ENCODE results near the gene RPS19BP1. TPM values are rescaled to one million over a fixed set of nuclear protein-coding genes. Genes with fewer than 3 reads are reported as not detected.

The RPS19BP1 gene, protein sequence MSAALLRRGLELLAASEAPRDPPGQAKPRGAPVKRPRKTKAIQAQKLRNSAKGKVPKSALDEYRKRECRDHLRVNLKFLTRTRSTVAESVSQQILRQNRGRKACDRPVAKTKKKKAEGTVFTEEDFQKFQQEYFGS
- total RNA-seq (2021) (93.5 and 97.2 TPM in 2 replicates), Bru-seq, nascent RNA (percentile 85 among the genes with signal in this experiment), BruChase-seq, experiment 1, labeled RNA remaining after a 2-hour chase (percentile 75 among the genes with signal in this experiment), BruChase-seq, experiment 2, labeled RNA remaining after a 6-hour chase (percentile 83 among the genes with signal in this experiment)
- long read RNA-seq, transcript RPS19BP1-201 (4 exons, 927 nt): major isoform, 88 of 102 reads
- long read RNA-seq, partial matches to known transcripts: 0 of 102 reads
- long read RNA-seq, other reads (novel, unspliced or antisense): 10 of 102 reads

DNA sequence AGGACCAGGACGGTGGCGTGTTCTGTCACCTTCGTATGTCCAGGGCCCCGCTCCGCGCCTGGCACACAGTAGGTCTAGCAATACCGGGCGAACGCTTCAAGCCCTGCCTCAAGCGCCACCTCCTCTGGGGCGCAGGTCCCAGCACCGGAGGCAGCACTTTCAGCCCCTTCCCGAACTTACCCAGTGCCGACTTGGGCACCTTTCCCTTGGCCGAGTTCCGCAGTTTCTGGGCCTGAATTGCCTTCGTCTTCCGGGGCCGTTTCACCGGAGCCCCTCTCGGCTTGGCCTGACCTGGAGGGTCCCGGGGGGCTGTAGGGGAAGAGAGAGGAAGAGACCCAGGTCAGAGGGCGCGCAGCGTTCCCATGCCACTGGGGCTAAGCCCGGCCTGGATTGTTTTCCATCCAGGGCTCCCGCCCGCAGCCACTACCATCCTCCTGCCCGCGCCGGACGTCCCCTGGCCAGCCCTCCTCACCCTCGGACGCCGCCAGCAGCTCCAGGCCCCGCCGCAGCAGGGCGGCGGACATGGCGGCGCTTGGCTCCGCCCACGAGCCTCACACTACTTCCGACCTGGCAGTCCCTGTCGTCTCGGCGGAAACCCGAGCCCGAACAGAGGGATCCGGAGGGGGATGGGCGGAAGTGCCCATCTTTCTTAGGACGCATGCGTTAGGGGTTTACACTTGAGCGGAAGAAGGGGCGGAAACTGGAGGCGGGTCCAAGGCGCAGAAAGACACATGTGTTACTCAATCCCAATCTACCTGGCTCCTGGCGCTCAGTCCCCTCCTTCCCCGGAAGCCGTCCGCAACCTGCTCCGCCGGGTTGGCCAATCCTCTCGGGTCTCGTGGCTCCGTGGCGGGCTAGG lies at the start of gene RPS19BP1:
Gene RPS19BP1, minus strand, starts transcription at position 534 of the 859 bp plus-strand sequence. Its CDS starts 10 bp downstream, at position 524.
- TF ChIP-seq CTCF (conservative IDR thresholded peaks at IDR 0.05; ENCODE audit: low read depth, low read length): no peak
- TF ChIP-seq EZH2 (IDR thresholded peaks at IDR 0.05; ENCODE audit: borderline replicate concordance, low read depth, low read length, poor library complexity, severe bottlenecking): no peak
- CTCF ChIA-PET: interaction anchor here (0.6 kb wide), 1 partner anchor 9 kb away, joined by 10 read pairs; no protein-coding TSS in a partner anchor
- Histone ChIP-seq H3K36me3 (ENCODE audit: insufficient read depth, low read length, poor library complexity, severe bottlenecking) (peaks cover 19% of the 10 kb centered on the region), H3K4me1 (ENCODE audit: insufficient read depth, low read length, poor library complexity, severe bottlenecking) (peaks cover 48% of the 10 kb centered on the region), H3K4me3 (ENCODE audit: low read depth, low read length, poor library complexity, severe bottlenecking) (peak within 1 kb of the TSS; percentile 87), H3K27ac (ENCODE audit: low read depth, low read length, poor library complexity, severe bottlenecking) (peak within 1 kb of the TSS; percentile 93), H3K27me3 (replicated peaks; ENCODE audit: insufficient read depth, low read depth, low read length, poor library complexity) (no peaks in the 10 kb centered on the region), H3K9me3 (ENCODE audit: low read depth, low read length, poor library complexity, severe bottlenecking) (no peaks in the 10 kb centered on the region)
- no TSS peak for BruUV-seq (replicated peaks)
- POLR2A ChIA-PET (ENCODE audit: low non-redundant PET): no interaction called here
- DNase-seq (ENCODE audit: low spot score): peak; percentile 100
- intact Hi-C loops (cut with micrococcal nuclease; ENCODE audit: unreplicated experiment): loop anchor here (5.0 to 10.0 kb wide), 2 partner anchors 510 to 812 kb away; partner anchors contain the start of gene ADSL

- H3K9me3 ChIP-seq (ENCODE audit: low read depth, low read length, poor library complexity, severe bottlenecking): no peaks in the 10 kb centered on the region
- no peaks in the 10 kb centered on the region for H3K27me3 ChIP-seq (replicated peaks; ENCODE audit: insufficient read depth, low read depth, low read length, poor library complexity)
- CTCF ChIA-PET: no interaction called here
- intact Hi-C loops (cut with micrococcal nuclease; ENCODE audit: unreplicated experiment): no loop called here
- DNase-seq (ENCODE audit: low spot score): no peak
- no peak overlapping the region for H3K27ac ChIP-seq (ENCODE audit: low read depth, low read length, poor library complexity, severe bottlenecking)
- TF ChIP-seq EZH2 (IDR thresholded peaks at IDR 0.05; ENCODE audit: borderline replicate concordance, low read depth, low read length, poor library complexity, severe bottlenecking) (no peak), CTCF (conservative IDR thresholded peaks at IDR 0.05; ENCODE audit: low read depth, low read length) (no peak)
- H3K4me1 ChIP-seq (ENCODE audit: insufficient read depth, low read length, poor library complexity, severe bottlenecking): no peaks in the 10 kb centered on the region
- no peaks in the 10 kb centered on the region for H3K36me3 ChIP-seq (ENCODE audit: insufficient read depth, low read length, poor library complexity, severe bottlenecking)
- POLR2A ChIA-PET (ENCODE audit: low non-redundant PET): no interaction called here
- BruUV-seq (replicated peaks): no TSS peak
- no peak overlapping the region for H3K4me3 ChIP-seq (ENCODE audit: low read depth, low read length, poor library complexity, severe bottlenecking)
Measured at GRCh38 chr22:39581303-39581702, 48.8 kb upstream of the RPS19BP1 start.

DNA sequence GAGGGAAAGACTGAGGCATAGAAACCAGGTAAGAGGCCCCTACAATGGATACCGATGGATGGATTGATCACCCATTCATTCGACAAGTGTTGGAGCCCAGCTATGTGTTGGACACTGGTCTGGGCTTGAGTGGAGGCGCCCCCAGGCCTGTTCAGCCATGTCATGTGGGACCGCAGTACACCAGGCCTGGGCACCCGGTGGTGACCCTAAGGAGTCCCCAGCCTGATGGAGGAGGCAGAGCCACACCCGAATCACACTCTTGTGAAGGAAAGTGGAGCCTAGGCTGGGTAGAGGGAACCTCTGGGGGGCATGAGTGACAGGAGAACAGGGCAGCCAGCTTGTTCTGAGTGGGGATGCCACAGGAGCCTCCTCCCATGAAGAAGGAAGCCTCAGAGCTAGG lies 48.2 kb upstream of the RPS19BP1 start:
- intact Hi-C loops (cut with micrococcal nuclease; ENCODE audit: unreplicated experiment): no loop called here
- no peaks in the 10 kb centered on the region for H3K36me3 ChIP-seq (ENCODE audit: insufficient read depth, low read length, poor library complexity, severe bottlenecking)
- DNase-seq (ENCODE audit: low spot score): no peak
- no peak overlapping the region for H3K4me3 ChIP-seq (ENCODE audit: low read depth, low read length, poor library complexity, severe bottlenecking)
- H3K4me1 ChIP-seq (ENCODE audit: insufficient read depth, low read length, poor library complexity, severe bottlenecking): no peaks in the 10 kb centered on the region
- POLR2A ChIA-PET (ENCODE audit: low non-redundant PET): no interaction called here
- no TSS peak for BruUV-seq (replicated peaks)
- no peaks in the 10 kb centered on the region for H3K9me3 ChIP-seq (ENCODE audit: low read depth, low read length, poor library complexity, severe bottlenecking)
- no peak for TF ChIP-seq CTCF (conservative IDR thresholded peaks at IDR 0.05; ENCODE audit: low read depth, low read length)
- TF ChIP-seq EZH2 (IDR thresholded peaks at IDR 0.05; ENCODE audit: borderline replicate concordance, low read depth, low read length, poor library complexity, severe bottlenecking): no peak
- no peak overlapping the region for H3K27ac ChIP-seq (ENCODE audit: low read depth, low read length, poor library complexity, severe bottlenecking)
- no peaks in the 10 kb centered on the region for H3K27me3 ChIP-seq (replicated peaks; ENCODE audit: insufficient read depth, low read depth, low read length, poor library complexity)
- CTCF ChIA-PET: no interaction called here
